ENCODE data around the gene USP34.
"Not testable (repeated sequence)": the region's sequence is repeated elsewhere in the genome, so short reads cannot be mapped to it uniquely, and the experiment has no call there.

DNA sequence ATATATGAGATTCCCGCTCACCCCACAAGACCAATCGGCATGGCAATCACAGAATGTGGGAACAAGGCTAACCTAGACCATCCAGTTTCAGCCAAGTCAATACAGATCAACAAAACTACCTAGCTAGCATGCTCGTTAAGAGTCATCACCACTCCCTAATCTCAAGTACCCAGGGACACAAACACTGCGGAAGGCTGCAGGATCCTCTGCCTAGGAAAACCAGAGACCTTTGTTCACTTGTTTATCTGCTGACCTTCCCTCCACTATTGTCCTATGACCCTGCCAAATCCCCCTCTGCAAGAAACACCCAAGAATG is 90.0 kb downstream of the USP34 start:
- TF ChIP-seq POLR2A (IDR thresholded peaks at IDR 0.05): not testable (repeated sequence)
- TF ChIP-seq, protein P1, sequence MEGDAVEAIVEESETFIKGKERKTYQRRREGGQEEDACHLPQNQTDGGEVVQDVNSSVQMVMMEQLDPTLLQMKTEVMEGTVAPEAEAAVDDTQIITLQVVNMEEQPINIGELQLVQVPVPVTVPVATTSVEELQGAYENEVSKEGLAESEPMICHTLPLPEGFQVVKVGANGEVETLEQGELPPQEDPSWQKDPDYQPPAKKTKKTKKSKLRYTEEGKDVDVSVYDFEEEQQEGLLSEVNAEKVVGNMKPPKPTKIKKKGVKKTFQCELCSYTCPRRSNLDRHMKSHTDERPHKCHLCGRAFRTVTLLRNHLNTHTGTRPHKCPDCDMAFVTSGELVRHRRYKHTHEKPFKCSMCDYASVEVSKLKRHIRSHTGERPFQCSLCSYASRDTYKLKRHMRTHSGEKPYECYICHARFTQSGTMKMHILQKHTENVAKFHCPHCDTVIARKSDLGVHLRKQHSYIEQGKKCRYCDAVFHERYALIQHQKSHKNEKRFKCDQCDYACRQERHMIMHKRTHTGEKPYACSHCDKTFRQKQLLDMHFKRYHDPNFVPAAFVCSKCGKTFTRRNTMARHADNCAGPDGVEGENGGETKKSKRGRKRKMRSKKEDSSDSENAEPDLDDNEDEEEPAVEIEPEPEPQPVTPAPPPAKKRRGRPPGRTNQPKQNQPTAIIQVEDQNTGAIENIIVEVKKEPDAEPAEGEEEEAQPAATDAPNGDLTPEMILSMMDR (IDR thresholded peaks at IDR 0.05): not testable (repeated sequence)

All from ovary (tissue), 3 donors.